ENCODE results near the gene SYMPK.
A peak's percentile ranks its signal among the peaks of the same experiment; 100 is the strongest.

- TF ChIP-seq, protein P1, sequence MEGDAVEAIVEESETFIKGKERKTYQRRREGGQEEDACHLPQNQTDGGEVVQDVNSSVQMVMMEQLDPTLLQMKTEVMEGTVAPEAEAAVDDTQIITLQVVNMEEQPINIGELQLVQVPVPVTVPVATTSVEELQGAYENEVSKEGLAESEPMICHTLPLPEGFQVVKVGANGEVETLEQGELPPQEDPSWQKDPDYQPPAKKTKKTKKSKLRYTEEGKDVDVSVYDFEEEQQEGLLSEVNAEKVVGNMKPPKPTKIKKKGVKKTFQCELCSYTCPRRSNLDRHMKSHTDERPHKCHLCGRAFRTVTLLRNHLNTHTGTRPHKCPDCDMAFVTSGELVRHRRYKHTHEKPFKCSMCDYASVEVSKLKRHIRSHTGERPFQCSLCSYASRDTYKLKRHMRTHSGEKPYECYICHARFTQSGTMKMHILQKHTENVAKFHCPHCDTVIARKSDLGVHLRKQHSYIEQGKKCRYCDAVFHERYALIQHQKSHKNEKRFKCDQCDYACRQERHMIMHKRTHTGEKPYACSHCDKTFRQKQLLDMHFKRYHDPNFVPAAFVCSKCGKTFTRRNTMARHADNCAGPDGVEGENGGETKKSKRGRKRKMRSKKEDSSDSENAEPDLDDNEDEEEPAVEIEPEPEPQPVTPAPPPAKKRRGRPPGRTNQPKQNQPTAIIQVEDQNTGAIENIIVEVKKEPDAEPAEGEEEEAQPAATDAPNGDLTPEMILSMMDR (IDR thresholded peaks at IDR 0.05), result peak; percentile 90 to 98 (median 90)
- TF ChIP-seq POLR2A (IDR thresholded peaks at IDR 0.05), result no peak
Measured at GRCh38 chr19:45817010-45817724, 45.8 kb downstream of the SYMPK start.

All from ovary (tissue), 3 donors.